SH-SY5Y (cell line): Measurements from ENCODE around the gene CITED1.

Source experiments
- GATA2 ChIP-seq: IDR thresholded peaks from 2 replicates; pipeline ENCODE4 v1.6.1; 2011; ENCODE audit warnings: mild to moderate bottlenecking, low read depth, low read length
- GATA3 ChIP-seq: IDR thresholded peaks from 2 replicates; pipeline ENCODE4 v1.6.1; 2011; ENCODE audit warnings: low read depth, mild to moderate bottlenecking, low read length, moderate library complexity

DNA sequence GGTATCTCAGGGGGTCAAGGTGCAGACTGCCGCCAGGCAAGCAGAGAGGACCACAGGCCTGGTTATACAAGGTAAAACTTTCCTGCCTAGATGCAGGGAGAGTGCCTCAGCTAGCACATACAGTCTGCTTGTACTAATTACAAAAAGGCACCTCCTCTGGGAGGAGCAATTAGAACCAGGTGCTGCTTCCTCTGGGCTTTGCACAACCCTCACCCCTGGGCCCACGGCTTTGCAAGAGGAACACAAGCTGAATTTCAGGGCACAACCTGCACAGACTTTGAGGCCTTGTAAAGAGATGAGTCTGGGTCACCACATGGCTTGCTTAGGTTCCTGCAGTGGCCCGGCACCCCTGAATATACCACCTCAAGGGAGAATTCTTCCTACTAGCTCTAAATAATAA, 9.2 kb upstream of the CITED1 start:
- TF ChIP-seq GATA2 (no peak), GATA3 (no peak)
